ENCODE data around the gene EVA1C.
"Not testable (repeated sequence)": the region's sequence is repeated elsewhere in the genome, so short reads cannot be mapped to it uniquely, and the experiment has no call there.

Gene EVA1C

GRCh38 chr21:32456497-32456918, 44.0 kb downstream of the EVA1C start:
- H3K27me3 ChIP-seq (ENCODE audit: control insufficient read depth in 1 of 2, insufficient read depth in 2 of 2, low read length in 2 of 2): no peaks in the 10 kb centered on the region
- no peak overlapping the region for H3K4me3 ChIP-seq (ENCODE audit: low read depth in 1 of 2, low read length in 2 of 2)
- peaks cover 11 to 12% of the 10 kb centered on the region in 2 donors for H3K36me3 ChIP-seq (ENCODE audit: control insufficient read depth in 1 of 2, insufficient read depth in 2 of 2, low read length in 2 of 2)
- peaks cover 15% of the 10 kb centered on the region in 2 donors for H3K4me1 ChIP-seq (ENCODE audit: control insufficient read depth in 1 of 2, insufficient read depth in 2 of 2, low read length in 2 of 2)
- H3K9me3 ChIP-seq (ENCODE audit: control insufficient read depth in 1 of 2, low read length in 2 of 2): no peaks in the 10 kb centered on the region
- H3K27ac ChIP-seq (ENCODE audit: low read depth, low read length): no peak overlapping the region
- H3K9ac ChIP-seq (ENCODE audit: low read depth in 1 of 2, low read length in 2 of 2): no peak overlapping the region

- Histone ChIP-seq H3K9ac (ENCODE audit: low read depth in 1 of 2, low read length in 2 of 2) (no peak overlapping the region), H3K27me3 (ENCODE audit: control insufficient read depth in 1 of 2, insufficient read depth in 2 of 2, low read length in 2 of 2) (no peaks in the 10 kb centered on the region), H3K36me3 (ENCODE audit: control insufficient read depth in 1 of 2, insufficient read depth in 2 of 2, low read length in 2 of 2) (peaks cover 11 to 12% of the 10 kb centered on the region in 2 donors), H3K27ac (ENCODE audit: low read depth, low read length) (no peak overlapping the region), H3K4me1 (ENCODE audit: control insufficient read depth in 1 of 2, insufficient read depth in 2 of 2, low read length in 2 of 2) (peaks cover 15% of the 10 kb centered on the region in 2 donors), H3K4me3 (ENCODE audit: low read depth in 1 of 2, low read length in 2 of 2) (peak overlapping the region; percentile 25 to 45), H3K9me3 (ENCODE audit: control insufficient read depth in 1 of 2, low read length in 2 of 2) (no peaks in the 10 kb centered on the region)
These were observed 44.9 kb downstream of the EVA1C start for GRCh38 chr21:32457360-32457840.

- Histone ChIP-seq H3K27me3 (ENCODE audit: control insufficient read depth in 1 of 2, insufficient read depth in 2 of 2, low read length in 2 of 2) (no peaks in the 10 kb centered on the region), H3K9ac (ENCODE audit: low read depth in 1 of 2, low read length in 2 of 2) (no peak overlapping the region), H3K9me3 (ENCODE audit: control insufficient read depth in 1 of 2, low read length in 2 of 2) (no peaks in the 10 kb centered on the region), H3K4me3 (ENCODE audit: low read depth in 1 of 2, low read length in 2 of 2) (no peak overlapping the region), H3K36me3 (ENCODE audit: control insufficient read depth in 1 of 2, insufficient read depth in 2 of 2, low read length in 2 of 2) (peaks cover 11 to 12% of the 10 kb centered on the region in 2 donors), H3K27ac (ENCODE audit: low read depth, low read length) (no peak overlapping the region), H3K4me1 (ENCODE audit: control insufficient read depth in 1 of 2, insufficient read depth in 2 of 2, low read length in 2 of 2) (peaks cover 15% of the 10 kb centered on the region in 2 donors)
These were observed 45.5 kb downstream of the EVA1C start for GRCh38 chr21:32457962-32458361.

GRCh38 chr21:32459972-32460371, 47.5 kb downstream of the EVA1C start:
- no peaks in the 10 kb centered on the region for H3K27me3 ChIP-seq (ENCODE audit: control insufficient read depth in 1 of 2, insufficient read depth in 2 of 2, low read length in 2 of 2)
- no peak overlapping the region for H3K9ac ChIP-seq (ENCODE audit: low read depth in 1 of 2, low read length in 2 of 2)
- no peaks in the 10 kb centered on the region for H3K9me3 ChIP-seq (ENCODE audit: control insufficient read depth in 1 of 2, low read length in 2 of 2)
- H3K27ac ChIP-seq (ENCODE audit: low read depth, low read length): no peak overlapping the region
- H3K4me3 ChIP-seq (ENCODE audit: low read depth in 1 of 2, low read length in 2 of 2): no peak overlapping the region
- H3K4me1 ChIP-seq (ENCODE audit: control insufficient read depth in 1 of 2, insufficient read depth in 2 of 2, low read length in 2 of 2): peaks cover 15% of the 10 kb centered on the region in 2 donors
- peaks cover 6 to 11% of the 10 kb centered on the region in 2 donors for H3K36me3 ChIP-seq (ENCODE audit: control insufficient read depth in 1 of 2, insufficient read depth in 2 of 2, low read length in 2 of 2)

- H3K9me3 ChIP-seq (ENCODE audit: control insufficient read depth in 1 of 2, low read length in 2 of 2): no peaks in the 10 kb centered on the region
- H3K27me3 ChIP-seq (ENCODE audit: control insufficient read depth in 1 of 2, insufficient read depth in 2 of 2, low read length in 2 of 2): no peaks in the 10 kb centered on the region
- no peak overlapping the region for H3K9ac ChIP-seq (ENCODE audit: low read depth in 1 of 2, low read length in 2 of 2)
- no peak overlapping the region for H3K27ac ChIP-seq (ENCODE audit: low read depth, low read length)
- peaks cover 6 to 11% of the 10 kb centered on the region in 2 donors for H3K36me3 ChIP-seq (ENCODE audit: control insufficient read depth in 1 of 2, insufficient read depth in 2 of 2, low read length in 2 of 2)
- no peak overlapping the region for H3K4me3 ChIP-seq (ENCODE audit: low read depth in 1 of 2, low read length in 2 of 2)
- peaks cover 15% of the 10 kb centered on the region in 2 donors for H3K4me1 ChIP-seq (ENCODE audit: control insufficient read depth in 1 of 2, insufficient read depth in 2 of 2, low read length in 2 of 2)
These were observed 49.0 kb downstream of the EVA1C start for GRCh38 chr21:32461503-32461902.

GRCh38 chr21:32462564-32462963, 50.1 kb downstream of the EVA1C start:
- H3K4me3 ChIP-seq (ENCODE audit: low read depth in 1 of 2, low read length in 2 of 2); H3K27me3 ChIP-seq (ENCODE audit: control insufficient read depth in 1 of 2, insufficient read depth in 2 of 2, low read length in 2 of 2); H3K27ac ChIP-seq (ENCODE audit: low read depth, low read length); H3K9ac ChIP-seq (ENCODE audit: low read depth in 1 of 2, low read length in 2 of 2); H3K4me1 ChIP-seq (ENCODE audit: control insufficient read depth in 1 of 2, insufficient read depth in 2 of 2, low read length in 2 of 2); H3K9me3 ChIP-seq (ENCODE audit: control insufficient read depth in 1 of 2, low read length in 2 of 2): not testable (repeated sequence)
- peaks cover 6 to 11% of the 10 kb centered on the region in 2 donors for H3K36me3 ChIP-seq (ENCODE audit: control insufficient read depth in 1 of 2, insufficient read depth in 2 of 2, low read length in 2 of 2)

- no peak overlapping the region for H3K27ac ChIP-seq (ENCODE audit: low read depth, low read length)
- no peak overlapping the region for H3K4me3 ChIP-seq (ENCODE audit: low read depth in 1 of 2, low read length in 2 of 2)
- H3K4me1 ChIP-seq (ENCODE audit: control insufficient read depth in 1 of 2, insufficient read depth in 2 of 2, low read length in 2 of 2): no peaks in the 10 kb centered on the region
- H3K9me3 ChIP-seq (ENCODE audit: control insufficient read depth in 1 of 2, low read length in 2 of 2): no peaks in the 10 kb centered on the region
- H3K9ac ChIP-seq (ENCODE audit: low read depth in 1 of 2, low read length in 2 of 2): no peak overlapping the region
- peaks cover 6 to 11% of the 10 kb centered on the region in 2 donors for H3K36me3 ChIP-seq (ENCODE audit: control insufficient read depth in 1 of 2, insufficient read depth in 2 of 2, low read length in 2 of 2)
- H3K27me3 ChIP-seq (ENCODE audit: control insufficient read depth in 1 of 2, insufficient read depth in 2 of 2, low read length in 2 of 2): no peaks in the 10 kb centered on the region
These were observed 50.9 kb downstream of the EVA1C start for GRCh38 chr21:32463367-32463766.

- Histone ChIP-seq H3K9me3 (ENCODE audit: control insufficient read depth in 1 of 2, low read length in 2 of 2) (no peaks in the 10 kb centered on the region), H3K27me3 (ENCODE audit: control insufficient read depth in 1 of 2, insufficient read depth in 2 of 2, low read length in 2 of 2) (no peaks in the 10 kb centered on the region), H3K4me3 (ENCODE audit: low read depth in 1 of 2, low read length in 2 of 2) (no peak overlapping the region), H3K4me1 (ENCODE audit: control insufficient read depth in 1 of 2, insufficient read depth in 2 of 2, low read length in 2 of 2) (no peaks in the 10 kb centered on the region), H3K9ac (ENCODE audit: low read depth in 1 of 2, low read length in 2 of 2) (no peak overlapping the region), H3K36me3 (ENCODE audit: control insufficient read depth in 1 of 2, insufficient read depth in 2 of 2, low read length in 2 of 2) (peaks cover 3 to 9% of the 10 kb centered on the region in 2 donors), H3K27ac (ENCODE audit: low read depth, low read length) (no peak overlapping the region)
These were observed 51.4 kb downstream of the EVA1C start for GRCh38 chr21:32463889-32464300.

- H3K4me1 ChIP-seq (ENCODE audit: control insufficient read depth in 1 of 2, insufficient read depth in 2 of 2, low read length in 2 of 2): no peaks in the 10 kb centered on the region
- H3K27ac ChIP-seq (ENCODE audit: low read depth, low read length): no peak overlapping the region
- no peak overlapping the region for H3K9ac ChIP-seq (ENCODE audit: low read depth in 1 of 2, low read length in 2 of 2)
- H3K27me3 ChIP-seq (ENCODE audit: control insufficient read depth in 1 of 2, insufficient read depth in 2 of 2, low read length in 2 of 2): no peaks in the 10 kb centered on the region
- H3K36me3 ChIP-seq (ENCODE audit: control insufficient read depth in 1 of 2, insufficient read depth in 2 of 2, low read length in 2 of 2): no peaks in the 10 kb centered on the region
- H3K4me3 ChIP-seq (ENCODE audit: low read depth in 1 of 2, low read length in 2 of 2): no peak overlapping the region
- no peaks in the 10 kb centered on the region for H3K9me3 ChIP-seq (ENCODE audit: control insufficient read depth in 1 of 2, low read length in 2 of 2)
These were observed 54.8 kb downstream of the EVA1C start for GRCh38 chr21:32467291-32467690.

GRCh38 chr21:32468681-32469111, 56.2 kb downstream of the EVA1C start:
- no peaks in the 10 kb centered on the region for H3K27me3 ChIP-seq (ENCODE audit: control insufficient read depth in 1 of 2, insufficient read depth in 2 of 2, low read length in 2 of 2)
- H3K9ac ChIP-seq (ENCODE audit: low read depth in 1 of 2, low read length in 2 of 2): no peak overlapping the region
- no peaks in the 10 kb centered on the region for H3K4me1 ChIP-seq (ENCODE audit: control insufficient read depth in 1 of 2, insufficient read depth in 2 of 2, low read length in 2 of 2)
- H3K4me3 ChIP-seq (ENCODE audit: low read depth in 1 of 2, low read length in 2 of 2): no peak overlapping the region
- H3K36me3 ChIP-seq (ENCODE audit: control insufficient read depth in 1 of 2, insufficient read depth in 2 of 2, low read length in 2 of 2): peaks cover 0 to 4% of the 10 kb centered on the region in 2 donors
- H3K27ac ChIP-seq (ENCODE audit: low read depth, low read length): no peak overlapping the region
- H3K9me3 ChIP-seq (ENCODE audit: control insufficient read depth in 1 of 2, low read length in 2 of 2): no peaks in the 10 kb centered on the region

GRCh38 chr21:32469628-32470027, 57.1 kb downstream of the EVA1C start:
- H3K27ac ChIP-seq (ENCODE audit: low read depth, low read length): no peak overlapping the region
- H3K9me3 ChIP-seq (ENCODE audit: control insufficient read depth in 1 of 2, low read length in 2 of 2): no peaks in the 10 kb centered on the region
- no peaks in the 10 kb centered on the region for H3K4me1 ChIP-seq (ENCODE audit: control insufficient read depth in 1 of 2, insufficient read depth in 2 of 2, low read length in 2 of 2)
- no peaks in the 10 kb centered on the region for H3K27me3 ChIP-seq (ENCODE audit: control insufficient read depth in 1 of 2, insufficient read depth in 2 of 2, low read length in 2 of 2)
- no peak overlapping the region for H3K4me3 ChIP-seq (ENCODE audit: low read depth in 1 of 2, low read length in 2 of 2)
- no peak overlapping the region for H3K9ac ChIP-seq (ENCODE audit: low read depth in 1 of 2, low read length in 2 of 2)
- peaks cover 0 to 6% of the 10 kb centered on the region in 2 donors for H3K36me3 ChIP-seq (ENCODE audit: control insufficient read depth in 1 of 2, insufficient read depth in 2 of 2, low read length in 2 of 2)

Data from duodenal mucosa (tissue), 2 donors.